Suppressor macrophage treated with lipopolysaccharide for 4 hours (primary cell): ENCODE data around the gene NCAPG2.
"Not testable (repeated sequence)": the region's sequence is repeated elsewhere in the genome, so short reads cannot be mapped to it uniquely, and the experiment has no call there.

Source experiments
- DNase-seq: peaks from one replicate; pipeline ENCODE4 v3.0.0-alpha.2; 2020

The NCAPG2 gene

DNA sequence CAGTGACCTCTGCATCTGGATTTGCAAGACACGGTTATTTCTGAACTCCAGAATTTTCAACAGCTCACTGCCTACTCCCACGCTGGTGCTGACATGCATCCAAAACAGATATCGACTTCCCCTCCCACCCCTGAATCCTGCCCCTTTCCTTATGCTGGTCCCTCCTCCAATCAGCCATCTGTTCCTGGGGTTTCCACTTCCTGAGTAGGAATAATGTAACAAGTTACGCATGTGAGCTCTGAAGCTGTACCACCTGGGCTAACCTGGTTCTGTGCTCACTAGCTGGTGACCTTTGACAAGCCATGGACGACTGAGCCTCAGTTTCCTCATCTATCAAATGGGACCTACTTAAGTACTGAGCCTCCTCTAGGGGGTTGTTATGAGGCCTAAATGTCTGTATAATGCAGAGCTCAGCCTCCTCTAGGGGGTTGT lies 1.7 kb upstream of the NCAPG2 start:
- DNase-seq, result peak; percentile 32

DNA sequence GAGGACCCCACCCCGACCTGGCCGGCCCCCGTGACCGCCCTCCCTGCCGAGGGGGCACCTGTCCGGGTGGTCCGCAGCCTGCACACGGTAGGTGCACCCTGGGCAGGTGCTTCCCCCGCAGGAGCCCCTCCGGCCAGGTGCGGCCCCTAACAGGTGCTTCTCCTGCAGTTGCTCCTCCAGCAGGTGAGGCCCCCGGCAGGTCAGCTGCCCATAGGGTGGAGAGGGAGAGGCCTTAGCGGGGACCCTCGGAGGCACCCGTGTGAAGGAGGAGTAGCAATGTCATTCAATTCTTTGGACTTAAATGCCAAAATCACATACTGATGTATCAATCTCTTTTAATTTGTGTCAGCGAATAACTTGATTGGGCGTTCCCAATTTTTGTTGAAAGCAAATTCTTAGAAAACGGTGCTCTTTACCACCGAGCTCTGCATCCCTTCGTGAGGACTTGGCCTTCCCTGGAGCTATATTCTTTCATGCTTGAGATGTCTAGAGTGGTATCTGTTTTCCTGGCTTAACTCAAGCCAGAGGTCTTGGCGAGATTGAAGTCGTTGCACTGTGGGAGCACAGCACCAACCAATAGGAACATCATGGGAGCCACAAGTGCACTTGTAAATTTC lies 738 bp upstream of the NCAPG2 start:
- DNase-seq, result no peak

DNA sequence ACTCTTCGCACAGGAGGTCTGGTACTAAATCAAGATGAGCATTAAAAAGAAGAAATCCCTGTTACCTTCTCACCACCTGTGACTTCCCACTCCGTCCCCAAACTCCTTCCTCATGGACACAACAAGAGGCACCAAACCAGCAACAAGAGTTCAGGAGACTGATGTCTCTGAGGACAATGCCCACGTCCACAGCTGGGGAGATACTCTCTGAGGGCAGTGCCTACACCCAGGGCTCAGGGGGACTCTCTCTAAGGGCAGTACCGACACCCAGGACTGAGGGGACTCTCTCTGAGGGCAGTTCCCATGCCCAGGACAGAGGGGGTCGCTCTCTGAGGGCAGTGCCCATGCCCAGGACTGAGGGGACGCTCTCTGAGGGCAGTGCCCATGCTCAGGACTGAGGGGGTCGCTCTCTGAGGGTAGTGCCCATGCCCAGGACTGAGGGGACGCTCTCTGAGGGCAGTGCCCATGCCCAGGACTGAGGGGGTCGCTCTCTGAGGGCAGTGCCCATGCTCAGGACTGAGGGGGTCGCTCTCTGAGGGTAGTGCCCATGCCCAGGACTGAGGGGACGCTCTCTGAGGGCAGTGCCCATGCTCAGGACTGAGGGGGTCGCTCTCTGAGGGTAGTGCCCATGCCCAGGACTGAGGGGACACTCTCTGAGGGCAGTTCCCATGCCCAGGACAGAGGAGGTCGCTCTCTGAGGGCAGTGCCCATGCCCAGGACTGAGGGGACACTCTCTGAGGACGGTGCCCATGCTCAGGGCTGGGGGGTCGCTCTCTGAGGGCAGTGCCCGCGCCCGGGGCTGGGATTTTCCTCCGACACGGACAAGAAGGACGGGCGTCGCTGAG lies 703 bp downstream of the NCAPG2 start:
- not testable (repeated sequence) for DNase-seq

DNA sequence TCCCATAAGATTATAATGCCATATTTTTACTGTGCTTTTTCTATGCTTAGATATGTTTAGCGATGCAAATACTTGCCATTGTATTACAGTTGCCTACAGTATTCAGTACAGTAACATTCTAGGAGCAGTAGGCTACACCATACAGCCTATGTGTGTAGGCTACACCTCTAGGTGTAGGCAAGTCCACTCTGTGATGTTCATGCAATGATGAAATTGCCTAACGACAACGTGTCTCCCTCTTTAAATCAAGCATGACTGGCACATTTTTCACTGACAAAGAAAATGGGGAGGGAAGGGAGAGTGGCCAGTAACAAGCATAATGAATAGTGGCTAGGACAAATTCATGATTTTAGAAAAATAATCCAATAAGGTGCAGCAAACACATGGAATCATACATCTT lies 1.7 kb downstream of the NCAPG2 start:
- no peak for DNase-seq

DNA sequence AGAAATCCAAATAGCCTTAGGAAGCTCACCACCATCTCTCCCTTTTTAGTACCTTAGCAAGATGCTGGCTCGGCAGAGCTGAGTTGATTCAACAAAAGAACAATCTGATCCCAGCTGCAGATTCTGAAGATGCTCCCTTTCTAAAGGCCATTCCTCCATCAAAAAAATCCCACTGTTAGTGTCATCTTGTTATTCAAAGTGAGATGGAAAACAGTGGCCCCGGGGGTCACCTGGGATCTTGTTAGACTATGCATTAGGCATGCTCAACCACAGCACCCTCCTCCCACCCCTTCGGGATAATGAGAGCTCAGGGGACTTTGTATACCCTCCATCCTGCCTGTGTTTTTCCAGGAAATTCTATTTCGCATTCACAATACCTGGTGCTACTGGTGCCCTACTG lies 2.4 kb downstream of the NCAPG2 start:
- DNase-seq, result no peak

DNA sequence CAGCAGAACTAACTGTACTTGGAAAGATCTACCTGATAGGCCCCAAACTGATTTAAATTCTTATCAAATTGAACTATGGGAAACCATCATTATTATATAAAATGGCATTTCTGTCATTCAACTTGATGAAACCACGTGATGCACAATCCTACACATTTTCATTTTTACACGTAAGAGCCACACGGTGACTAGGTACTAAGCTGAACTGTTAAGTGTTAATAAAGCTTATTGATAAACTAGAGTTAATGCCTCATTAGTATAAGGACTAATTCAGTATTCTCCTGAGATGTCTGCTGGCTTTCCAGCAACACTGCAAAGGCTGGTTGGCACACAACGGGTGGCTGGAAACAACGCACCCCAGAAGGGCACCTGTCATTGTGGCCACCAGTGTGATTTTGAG lies 4.6 kb downstream of the NCAPG2 start:
- DNase-seq, result no peak

DNA sequence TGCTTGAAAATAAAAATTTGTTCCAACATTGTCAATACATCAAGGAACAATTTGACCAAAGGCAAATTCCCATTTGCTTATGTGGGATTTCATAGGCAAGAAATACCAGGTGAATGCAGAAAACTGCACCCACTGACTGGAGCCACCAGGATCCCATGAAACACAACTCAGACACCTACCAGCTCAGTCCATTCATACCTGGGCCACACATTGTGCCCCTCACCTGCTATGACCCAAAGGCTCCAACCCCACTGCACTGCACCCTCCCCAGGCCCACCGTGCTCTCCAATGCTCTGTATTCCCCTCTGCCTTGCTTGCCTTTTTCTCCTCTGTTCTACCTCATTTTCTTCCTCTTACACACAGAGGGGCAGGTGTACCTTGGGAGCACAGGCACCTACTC lies 5.3 kb downstream of the NCAPG2 start:
- DNase-seq, result no peak

DNA sequence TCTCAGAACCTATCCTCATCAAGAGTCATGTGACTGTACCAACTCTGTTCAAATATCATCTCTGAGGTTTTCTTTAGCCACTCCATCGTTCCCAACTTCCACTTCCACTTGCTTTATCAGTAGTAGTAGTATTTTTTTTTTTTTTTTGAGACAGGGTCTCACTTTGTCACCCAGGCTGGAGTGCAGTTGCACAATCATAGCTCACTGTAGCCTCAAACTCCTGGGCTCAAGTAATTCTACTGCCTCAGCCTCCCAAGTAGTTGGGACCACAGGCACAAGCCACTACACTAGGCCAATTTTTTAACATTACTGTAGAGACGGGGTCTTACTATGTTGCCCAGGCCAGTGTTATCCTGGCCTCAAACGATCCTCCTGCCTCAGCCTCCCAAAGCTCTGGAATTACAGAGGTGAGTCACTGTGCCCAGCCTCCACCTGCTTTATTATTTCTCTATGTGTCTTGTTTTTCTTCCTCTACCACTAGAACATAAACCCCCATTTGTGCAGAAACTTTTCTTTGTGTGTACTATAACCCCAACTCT lies 5.9 kb downstream of the NCAPG2 start:
- no peak for DNase-seq

DNA sequence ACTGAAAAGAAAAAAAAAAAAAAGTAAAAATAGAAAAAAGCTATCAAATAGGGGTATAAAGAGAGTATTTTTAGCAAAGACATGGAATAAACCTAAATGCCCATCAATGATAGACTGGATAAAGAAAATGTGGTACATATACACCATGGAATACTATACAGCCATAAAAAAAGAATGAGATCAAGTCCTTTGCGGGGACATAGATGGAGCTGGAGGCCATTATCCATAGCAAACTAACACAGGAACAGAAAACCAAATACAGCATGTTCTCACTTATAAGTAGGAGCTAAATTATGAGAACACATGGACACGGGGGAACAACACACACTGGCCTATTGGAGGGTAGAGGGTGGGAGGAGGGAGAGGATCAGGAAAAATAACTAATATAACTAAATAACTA lies 7.0 kb downstream of the NCAPG2 start:
- DNase-seq, result not testable (repeated sequence)

DNA sequence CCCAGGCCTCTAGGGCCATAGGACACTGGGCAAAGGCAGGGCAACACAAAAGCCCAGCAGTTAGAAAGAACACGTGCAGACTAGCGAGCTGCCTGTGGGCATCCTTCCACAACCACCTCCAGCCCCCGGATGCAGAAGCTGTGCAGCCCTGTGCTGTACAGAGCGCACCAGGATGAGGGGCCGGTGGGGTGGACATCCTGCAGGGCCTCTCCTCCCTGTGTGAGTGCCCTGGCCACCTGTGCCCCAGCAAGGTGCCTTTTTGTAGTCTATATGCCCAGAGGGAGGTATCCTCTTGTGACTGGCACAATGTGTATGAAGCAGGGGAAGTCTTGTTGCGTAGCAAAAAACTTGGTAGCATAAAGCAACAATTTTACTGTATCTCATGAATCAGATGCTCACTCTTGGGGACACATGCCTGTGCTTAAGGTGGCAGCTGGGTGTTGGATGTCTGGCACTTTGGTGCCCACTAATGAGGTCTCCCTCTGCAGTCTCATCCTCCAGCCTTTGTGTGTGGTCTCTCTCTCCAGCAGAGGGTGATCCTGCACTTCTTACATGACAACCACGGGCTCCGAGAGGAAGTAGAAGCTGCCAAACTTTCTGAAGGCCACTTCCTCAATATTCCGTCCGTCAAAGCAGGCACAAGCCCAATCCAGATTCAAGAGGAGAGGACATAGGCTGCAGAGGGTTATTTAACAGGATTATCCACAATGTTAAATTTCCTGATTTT lies 8.7 kb downstream of the NCAPG2 start:
- peak; percentile 92 for DNase-seq

DNA sequence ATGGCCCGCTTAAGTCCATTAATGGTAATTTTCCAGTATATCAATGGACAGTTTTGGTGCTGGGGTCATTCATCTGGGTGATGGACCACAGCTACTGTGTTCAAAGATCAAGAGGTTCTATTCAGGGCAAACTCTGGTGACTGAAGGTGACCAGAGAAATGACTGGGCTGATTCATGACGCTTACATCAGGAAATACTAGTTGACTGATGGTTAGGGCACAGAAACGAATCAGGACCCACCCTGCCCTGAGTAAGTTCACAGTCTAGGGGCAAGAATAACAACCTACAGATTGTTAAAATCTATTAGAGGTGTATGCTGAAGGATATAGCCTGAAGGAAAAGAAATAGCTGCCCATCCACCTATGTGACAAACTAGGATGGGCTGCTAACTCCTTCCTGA lies 9.5 kb downstream of the NCAPG2 start:
- no peak for DNase-seq

DNA sequence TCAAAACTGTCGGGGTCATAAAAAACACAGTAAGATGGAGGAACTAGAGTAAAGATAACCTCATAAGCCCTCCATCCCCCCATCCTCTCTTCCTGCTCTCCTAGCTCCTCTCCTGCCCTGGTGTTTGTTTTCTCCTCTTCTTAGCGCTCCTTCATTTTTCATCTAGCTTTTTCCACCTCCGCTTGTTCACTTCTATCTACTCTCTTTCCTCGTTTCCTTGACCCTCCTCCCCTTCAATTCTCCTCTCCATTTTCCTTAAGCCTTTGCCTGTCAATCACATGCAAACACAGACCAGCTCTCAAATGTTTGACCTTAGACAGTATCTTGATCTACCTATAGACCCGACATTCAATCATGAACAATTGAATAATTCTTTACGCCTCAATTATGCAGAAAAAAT lies 10.0 kb downstream of the NCAPG2 start:
- no peak for DNase-seq

DNA sequence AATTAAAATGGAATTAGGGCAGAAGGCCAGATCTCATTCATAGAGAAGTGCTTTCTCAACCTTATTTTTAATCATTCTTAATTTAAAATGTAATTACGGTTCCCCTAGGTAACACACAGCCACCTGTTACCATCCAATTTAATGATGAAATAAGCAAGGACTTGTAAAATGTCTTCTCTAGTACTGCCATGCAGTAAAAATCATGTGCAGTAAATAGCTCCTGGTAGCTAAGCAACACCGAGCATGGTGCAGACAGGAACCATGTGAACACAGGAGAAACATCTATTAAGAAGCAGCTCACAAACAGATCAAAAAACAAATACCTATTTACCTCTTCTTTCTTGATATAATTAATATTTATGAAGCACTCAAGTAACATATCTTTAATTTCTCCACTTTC lies 15.1 kb downstream of the NCAPG2 start:
- DNase-seq, result no peak

DNA sequence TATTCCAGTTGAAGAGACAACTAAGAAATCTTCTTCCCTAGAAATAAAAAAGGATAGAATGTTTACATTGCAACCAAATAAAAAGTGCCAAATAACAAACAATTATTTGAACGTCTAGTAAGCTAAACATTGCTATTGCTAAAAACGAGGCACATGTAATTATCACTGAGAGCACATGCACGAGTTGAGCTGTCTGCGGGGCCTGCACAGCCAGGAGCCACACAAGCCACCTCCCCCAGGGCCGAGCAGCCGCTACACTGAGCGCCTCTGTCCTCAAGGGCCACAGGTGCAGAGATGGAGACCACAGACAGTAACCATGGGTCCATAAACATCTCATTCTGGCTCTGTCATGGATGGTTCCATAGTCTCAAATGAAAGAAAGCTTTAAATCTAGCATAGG lies 17.2 kb downstream of the NCAPG2 start:
- DNase-seq, result no peak

DNA sequence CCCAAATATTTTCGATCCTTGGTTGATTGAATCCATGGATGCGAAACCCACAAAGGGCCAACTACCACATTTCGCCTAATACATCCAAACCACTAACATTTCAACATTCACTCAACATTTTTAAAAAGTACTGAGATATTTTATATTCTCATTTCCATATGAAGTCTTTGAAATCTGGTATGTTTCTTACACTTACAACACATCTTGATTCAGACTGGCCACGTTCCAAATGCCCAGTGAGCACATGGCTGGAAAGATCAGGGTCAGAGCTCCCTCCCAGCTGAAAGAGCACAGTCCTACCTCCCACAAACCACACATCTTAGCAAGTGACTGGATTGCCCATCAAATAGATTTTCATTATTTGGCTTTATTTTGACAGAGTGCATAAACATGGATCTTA lies 18.9 kb downstream of the NCAPG2 start:
- no peak for DNase-seq

DNA sequence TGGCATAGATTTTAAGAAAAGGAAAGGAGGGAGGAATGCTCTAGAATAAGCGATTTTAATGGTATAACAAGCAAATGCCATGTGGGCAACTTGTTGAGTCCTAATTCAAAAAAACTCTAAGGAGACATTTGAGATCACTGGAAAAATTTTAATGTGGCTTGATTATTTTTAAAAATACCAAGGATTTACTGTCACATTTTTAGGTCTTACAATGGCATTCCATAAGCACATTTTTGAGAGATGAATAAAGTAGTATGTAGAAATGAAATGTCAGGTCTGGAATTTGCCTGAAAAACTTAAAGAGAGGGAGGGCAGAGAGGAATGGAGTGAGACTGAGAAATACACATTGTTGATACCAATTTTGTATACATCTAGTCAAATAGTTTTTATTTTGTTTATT lies 20.3 kb downstream of the NCAPG2 start:
- DNase-seq, result no peak

DNA sequence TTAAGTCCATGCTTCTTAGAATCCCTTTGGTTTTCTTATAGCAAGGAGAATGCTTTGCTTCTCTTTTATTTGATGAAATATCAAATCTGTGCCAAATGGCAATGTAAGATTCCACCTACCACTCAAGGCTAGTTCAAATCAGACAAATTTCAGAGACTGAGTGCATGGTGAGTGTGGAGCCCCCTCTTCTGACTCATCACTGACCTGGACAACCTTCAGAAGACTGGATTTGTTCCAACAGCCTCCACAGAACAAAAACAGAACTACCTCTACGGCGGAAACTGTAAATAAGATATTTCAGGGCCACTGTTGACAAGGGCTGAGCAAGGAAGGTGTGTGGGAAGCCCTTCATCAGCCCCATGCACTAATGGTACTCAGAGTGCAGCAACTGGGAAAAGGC lies 21.1 kb downstream of the NCAPG2 start:
- DNase-seq, result no peak

DNA sequence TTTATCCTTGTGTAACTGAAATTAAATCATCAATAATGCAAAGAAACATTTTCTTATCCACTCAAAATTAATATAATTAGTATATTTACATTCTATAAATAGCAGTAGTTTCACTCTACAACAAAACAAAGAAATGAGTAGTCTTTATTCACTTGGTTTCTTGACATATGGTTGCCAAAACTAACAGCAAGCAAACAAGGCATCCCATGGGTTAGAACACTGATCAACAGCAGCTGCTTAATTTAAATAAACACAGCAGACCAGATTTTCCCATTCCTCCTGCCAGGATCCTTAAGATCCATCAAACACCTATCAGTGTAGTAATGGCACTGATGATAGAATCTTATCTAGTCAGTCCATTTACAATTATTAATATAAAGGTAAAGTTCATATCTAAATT lies 22.1 kb downstream of the NCAPG2 start:
- no peak for DNase-seq

DNA sequence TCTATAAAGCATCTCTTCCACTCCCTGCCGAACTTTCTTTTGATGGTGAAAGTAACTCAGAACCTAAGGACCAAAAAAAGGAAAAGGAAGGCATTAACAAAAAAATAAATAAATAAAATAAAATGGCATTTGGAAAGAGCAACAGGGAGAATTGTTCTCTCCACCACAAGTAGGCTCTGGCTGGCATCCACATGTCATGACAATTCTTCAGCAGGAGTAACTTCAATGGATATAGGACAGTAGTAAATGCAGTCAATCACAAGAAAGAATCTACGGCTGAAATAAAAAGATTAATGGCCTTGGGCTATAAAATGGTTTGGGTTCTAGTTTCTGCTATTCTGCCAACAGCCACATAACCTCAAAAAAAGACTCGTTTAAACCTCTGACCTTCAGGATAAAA lies 23.9 kb downstream of the NCAPG2 start:
- DNase-seq, result no peak

DNA sequence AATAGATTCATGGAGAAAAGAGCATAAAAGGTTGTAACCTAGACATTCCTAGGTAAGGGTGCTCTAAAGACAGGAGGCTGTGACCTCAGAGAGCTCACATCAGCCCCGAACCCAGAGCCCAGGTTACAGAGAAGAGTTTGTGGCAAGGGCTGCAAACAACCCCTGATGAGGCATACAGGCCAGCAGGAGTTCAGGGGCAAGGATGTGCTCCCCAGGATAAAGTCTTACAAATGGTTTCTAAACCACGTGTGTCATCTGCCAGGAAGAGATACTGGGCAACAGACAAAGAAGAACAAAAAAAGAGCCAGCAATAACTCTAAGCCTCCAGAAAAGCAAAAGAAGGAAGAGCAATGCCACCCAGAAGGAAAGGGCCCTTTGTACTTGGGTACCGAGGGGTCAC lies 27.7 kb downstream of the NCAPG2 start:
- no peak for DNase-seq

DNA sequence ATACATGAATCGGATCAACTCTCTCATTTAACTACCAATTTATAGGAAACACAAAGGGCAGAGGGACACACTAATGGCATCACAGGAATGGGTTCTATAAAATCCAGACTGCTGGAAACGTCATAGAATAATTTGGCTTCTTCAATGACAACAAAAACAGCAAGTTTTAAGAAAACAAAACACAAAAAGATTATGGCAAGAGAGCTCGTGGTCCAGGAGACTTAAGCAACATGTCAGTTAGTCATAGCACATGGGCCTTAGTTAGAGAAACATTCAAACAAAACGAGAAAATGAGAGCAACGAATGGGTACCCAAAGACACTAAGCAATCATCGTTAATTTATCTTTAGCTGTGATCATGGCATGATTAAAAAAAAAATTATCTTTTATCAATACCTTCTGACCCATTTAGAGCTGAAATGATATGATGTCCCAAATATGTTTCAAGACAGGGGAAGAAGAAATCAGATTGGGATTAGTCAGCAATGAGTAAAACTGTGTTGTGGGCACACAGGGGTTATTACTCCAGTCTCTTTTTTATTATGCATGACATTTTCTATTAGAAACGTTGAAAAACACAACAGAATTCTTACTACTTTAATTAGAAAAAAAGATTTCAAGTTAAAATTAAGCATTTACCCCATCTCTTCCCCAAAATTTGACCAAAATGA lies 28.3 kb downstream of the NCAPG2 start:
- no peak for DNase-seq

DNA sequence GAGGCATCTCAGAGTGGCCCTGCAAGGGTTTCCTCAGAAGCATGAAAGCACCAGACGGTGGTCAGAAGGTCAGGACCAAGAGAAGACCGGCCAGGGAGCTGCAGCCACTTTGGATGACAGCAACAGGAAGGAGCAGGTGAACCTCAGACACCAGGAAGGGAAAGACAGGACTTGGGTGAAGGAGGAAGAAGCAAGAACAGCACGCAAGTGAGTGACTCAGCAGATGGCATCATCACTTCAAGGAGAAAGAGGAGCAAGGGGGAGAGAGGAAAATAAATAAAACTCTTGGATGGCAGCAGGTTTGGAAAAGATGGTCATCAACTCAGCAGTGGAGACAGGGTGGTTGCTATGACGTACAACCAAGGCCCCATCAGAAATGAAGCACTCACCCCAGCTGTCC lies 31.6 kb downstream of the NCAPG2 start:
- DNase-seq, result peak; percentile 9

DNA sequence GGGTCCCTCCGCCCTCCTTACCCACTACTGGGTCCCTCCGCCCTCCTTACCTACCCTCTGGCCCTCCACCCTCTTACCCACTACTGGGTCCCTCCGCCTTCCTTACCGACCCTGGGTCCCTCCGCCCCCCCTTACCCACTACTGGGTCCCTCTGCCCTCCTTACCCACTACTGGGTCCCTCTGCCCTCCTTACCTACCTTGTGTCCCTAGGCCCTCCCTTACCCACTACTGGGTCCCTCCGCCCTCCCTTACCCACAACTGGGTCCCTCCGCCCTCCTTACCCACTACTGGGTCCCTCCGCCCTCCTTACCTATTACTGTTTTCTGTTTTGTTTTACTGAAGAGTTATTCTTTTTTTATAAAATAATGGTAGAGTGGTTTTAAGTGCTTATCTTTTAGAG lies 36.5 kb downstream of the NCAPG2 start:
- DNase-seq, result not testable (repeated sequence)
